HG02642 (cell line): ENCODE results near the gene CIART.
"Not testable (repeated sequence)": the region's sequence is repeated elsewhere in the genome, so short reads cannot be mapped to it uniquely, and the experiment has no call there.

ENCODE experiments used
- ATAC-seq: cut with Tn5 transposase; IDR thresholded peaks from one replicate; pipeline ENCODE4 v1.9.1; 2021; ENCODE audit warnings: mild to moderate bottlenecking; ENCODE audit not compliant: unreplicated experiment, poor library complexity

CIART gene

DNA sequence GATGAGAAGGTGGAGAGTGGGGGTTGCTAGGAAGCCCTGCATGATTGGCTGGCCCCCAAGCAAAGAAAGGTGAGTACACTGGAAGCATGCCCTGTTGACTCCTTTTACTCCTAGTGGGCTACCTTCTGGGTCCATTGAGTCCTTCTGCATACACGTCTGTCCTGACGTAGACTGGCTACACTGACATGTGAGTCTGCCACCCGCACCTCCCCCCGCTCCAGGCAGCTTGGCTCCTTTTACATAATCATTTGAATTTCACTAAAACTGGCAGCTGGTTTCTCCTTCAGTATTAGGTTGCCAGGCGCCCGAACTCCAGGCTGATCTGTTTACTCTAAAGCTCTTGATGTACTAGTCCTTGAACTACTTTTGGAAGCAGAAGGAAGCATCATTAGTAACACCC lies 20.0 kb downstream of the CIART start:
- ATAC-seq, result no peak

DNA sequence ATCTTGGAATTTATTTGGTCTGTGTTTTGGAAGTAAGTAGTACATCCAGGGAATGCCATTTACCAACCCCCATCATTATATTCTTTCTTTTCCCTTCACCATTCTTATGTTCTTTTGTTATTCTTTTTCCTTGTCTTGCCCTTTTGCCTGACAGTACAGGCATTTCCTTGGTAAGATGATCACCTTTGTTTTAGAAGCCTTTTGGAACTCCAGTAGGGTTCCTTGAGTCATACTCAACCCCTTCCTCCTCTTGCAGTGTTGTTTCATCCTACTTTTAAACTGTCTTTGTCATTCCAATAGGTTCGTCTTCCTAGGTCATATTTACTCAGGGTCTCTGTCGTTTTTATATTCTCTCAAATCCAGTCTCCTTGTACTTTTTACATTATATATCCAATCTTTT lies 20.5 kb downstream of the CIART start:
- no peak for ATAC-seq

DNA sequence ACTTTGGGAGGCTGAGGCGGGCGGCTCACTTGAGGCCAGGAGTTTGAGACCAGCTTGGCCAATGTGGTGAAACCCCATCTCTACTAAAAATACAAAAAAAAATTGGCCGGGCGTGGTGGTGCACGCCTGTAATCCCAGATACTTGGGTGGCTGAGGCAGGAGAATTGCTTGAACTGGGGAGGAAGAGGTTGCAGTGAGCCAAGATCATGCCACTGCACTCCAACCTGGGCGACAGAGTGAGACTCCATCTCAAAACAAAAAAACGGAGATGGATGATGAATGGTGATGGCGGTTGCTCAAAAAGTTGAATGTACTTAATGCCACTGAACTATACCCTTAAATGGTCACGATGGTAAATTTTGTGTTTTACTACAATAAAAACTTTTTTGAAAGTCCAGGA lies 26.2 kb downstream of the CIART start:
- not testable (repeated sequence) for ATAC-seq

DNA sequence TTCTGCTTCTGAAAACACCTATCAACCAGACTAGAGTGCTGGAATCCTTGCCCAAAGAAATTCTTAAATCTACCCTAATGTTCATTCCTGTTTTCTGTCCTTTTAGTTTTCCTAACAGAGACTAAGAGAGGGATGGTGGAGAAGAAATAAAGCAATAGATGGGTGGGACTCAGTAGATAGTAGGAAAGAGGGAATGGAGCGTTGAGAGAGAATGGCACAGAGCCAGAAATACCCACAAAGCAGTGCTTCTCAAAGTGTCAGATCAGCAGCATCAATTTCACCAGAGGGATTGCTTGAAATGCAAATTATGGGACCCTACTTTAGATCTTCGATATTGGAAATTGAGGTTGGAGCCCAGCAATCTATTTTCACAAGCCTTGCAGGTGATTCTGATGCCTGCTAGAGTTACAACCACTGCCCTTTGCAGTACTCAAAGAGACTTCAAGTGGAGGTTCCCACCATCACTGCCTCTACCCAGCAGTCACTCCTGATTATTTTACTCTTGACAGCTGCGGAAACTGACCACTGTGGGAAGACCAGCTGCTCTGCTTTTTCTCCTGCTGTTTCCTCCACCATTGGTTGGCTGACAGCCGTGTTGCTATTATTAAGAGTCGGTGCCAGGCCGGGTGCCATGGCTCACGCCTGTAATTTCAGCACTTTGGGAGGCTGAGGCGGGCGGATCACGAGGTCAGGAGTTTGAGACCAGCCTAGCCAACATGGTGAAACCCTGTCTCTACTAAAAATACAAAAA lies 27.6 kb downstream of the CIART start:
- ATAC-seq, result no peak

DNA sequence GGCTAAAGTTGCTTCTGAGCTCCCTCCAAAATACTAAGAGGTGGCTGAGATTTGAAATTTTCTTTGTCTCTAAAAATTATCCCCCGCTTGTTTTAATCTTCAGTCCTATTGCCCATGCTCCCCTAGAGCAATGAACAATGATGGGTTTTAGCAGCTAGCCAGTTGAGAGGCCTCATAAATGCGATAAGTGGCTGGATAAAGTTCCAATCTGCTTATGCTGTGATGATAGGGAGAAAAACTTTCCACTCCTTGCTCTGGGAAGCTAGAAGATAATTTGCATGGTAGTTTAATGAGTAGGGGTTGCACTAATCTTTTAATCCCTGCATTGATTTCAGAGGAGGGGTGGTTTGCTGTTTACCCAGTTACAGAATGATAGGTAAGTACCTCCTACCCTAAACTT lies 29.4 kb downstream of the CIART start:
- no peak for ATAC-seq

DNA sequence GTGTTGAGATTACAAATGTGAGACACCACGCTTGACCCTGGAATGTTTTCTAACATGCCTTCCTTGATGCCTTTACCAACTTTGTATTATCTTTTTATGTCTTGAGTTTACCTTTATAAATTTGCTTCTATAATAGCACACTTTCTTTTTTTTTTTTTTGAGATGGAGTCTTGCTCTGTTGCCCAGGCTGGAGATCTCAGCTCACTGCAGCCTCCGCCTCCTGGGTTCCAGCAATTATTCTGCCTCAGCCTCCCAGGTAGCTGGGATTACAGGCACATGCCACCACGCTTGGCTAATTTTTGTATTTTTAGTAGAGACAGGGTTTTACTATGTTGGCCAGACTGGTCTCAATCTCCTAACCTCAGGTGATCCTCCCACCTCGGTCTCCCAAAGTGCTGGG lies 32.3 kb downstream of the CIART start:
- ATAC-seq, result not testable (repeated sequence)

DNA sequence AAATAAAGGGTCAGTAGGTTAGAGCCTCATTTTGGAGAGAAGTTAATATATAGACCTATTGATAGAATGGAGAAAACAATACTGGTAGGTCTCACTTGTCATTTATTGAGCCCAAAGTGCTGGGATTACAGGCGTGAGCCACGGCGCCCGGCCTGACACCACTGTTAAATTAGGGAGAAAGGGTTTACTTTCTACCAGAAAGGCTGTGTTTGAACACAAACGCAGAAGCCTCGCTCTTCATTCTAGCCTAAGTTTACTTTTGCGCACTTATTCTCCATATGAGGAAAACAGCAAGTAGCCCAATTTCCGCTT lies 38.3 kb downstream of the CIART start:
- ATAC-seq, result no peak

DNA sequence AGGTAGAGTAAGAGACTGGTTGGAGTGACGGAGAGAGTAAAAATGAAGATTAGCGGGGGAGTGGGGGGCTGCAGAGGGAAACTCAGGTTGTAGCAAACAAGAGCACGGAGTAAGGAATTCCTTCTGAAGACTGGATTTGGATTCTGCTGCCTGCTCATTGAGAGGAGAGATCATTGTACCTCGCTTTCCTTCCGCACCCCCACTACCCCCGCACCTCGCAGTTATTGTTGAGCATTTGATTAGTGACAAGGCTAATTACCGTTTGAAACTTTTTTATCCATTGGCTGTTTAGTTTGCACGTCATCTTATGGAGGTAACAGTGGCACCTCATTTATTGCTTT lies 39.4 kb downstream of the CIART start:
- no peak for ATAC-seq

DNA sequence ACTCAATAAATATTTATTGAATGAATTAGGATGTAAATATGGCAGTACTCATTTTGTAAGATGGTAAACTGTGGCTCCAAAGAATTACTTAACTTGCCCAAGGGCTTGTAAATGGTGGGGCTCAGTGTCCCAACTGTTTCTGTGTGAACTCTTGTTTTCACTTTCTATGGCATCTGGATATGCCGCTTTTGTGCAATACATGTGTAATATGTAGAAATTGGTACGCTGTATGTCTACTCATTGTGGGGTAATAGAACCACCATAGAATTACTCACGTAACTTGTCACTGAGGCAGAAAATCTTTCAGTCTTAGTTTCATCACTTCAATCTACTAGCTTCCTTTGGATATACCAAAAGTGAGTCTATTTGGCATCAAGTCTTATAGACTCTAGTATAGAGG lies 40.0 kb downstream of the CIART start:
- ATAC-seq, result no peak

DNA sequence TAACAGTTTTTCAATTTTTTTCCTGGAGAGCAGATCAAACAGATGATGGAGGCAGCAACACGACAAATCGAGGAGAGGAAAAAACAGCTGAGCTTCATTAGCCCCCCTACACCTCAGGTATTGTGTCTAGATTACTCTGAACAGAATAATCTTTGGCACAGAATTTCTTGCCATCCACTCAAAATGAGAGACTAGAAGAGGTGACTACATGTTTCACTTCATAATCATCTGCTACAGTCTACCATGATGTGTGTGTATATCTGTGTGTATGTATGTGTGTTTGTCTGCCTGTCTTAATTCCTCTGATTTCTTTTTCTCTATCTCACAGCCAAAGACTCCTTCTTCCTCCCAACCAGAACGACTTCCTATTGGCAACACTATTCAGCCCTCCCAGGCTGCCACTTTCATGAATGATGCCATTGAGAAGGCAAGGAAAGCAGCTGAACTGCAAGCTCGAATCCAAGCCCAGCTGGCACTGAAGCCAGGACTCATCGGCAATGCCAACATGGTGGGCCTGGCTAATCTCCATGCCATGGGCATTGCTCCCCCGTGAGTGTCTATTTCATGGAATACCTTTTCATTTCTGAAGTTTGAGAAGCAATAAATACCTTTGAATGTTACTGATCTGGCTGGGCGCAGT lies 50.4 kb downstream of the CIART start:
- no peak for ATAC-seq
